Stimulated activated naive CD8-positive, alpha-beta T cell treated with anti-CD3 and anti-CD28 coated beads, Interleukin-15, Interleukin-2, amounts not matched to agents 100 U/mL and 50 U/mL, for 24 hours (primary cell): ENCODE results near the gene PTPN14.
A peak's percentile ranks its signal among the peaks of the same experiment; 100 is the strongest.

Experiments used
- ATAC-seq: fragments of 150-1000 bp; cut with Tn5 transposase; one replicate; pipeline ENCODE4 v1.10.0; 2021
- DNase-seq: peaks from one replicate; pipeline ENCODE4 v3.0.0; 2021

The PTPN14 gene

GRCh38 chr1:214363386-214363785 lies 188.0 kb downstream of the PTPN14 start:
- no peak for ATAC-seq
- DNase-seq = no peak

GRCh38 chr1:214362188-214362882 lies 189.1 kb downstream of the PTPN14 start:
- ATAC-seq (no peak), DNase-seq (no peak)

- ATAC-seq = no peak
- no peak for DNase-seq
Observed at GRCh38 chr1:214361636-214362035, 189.8 kb downstream of the PTPN14 start.

GRCh38 chr1:214360525-214361164 lies 190.8 kb downstream of the PTPN14 start:
- no peak for ATAC-seq
- no peak for DNase-seq

GRCh38 chr1:214360116-214360515 lies 191.3 kb downstream of the PTPN14 start:
- no peak for DNase-seq
- ATAC-seq = no peak

- no peak for DNase-seq
- no peak for ATAC-seq
Observed at GRCh38 chr1:214354440-214355148, 196.8 kb downstream of the PTPN14 start.

- DNase-seq = no peak
- no peak for ATAC-seq
Observed at GRCh38 chr1:214352838-214353237, 198.6 kb downstream of the PTPN14 start.

- DNase-seq (no peak), ATAC-seq (no peak)
Observed at GRCh38 chr1:214351551-214352277, 199.7 kb downstream of the PTPN14 start.

GRCh38 chr1:214349781-214350180 lies 201.6 kb downstream of the PTPN14 start:
- ATAC-seq (no peak), DNase-seq (no peak)

GRCh38 chr1:214349008-214349407 lies 202.4 kb downstream of the PTPN14 start:
- DNase-seq (no peak), ATAC-seq (no peak)

GRCh38 chr1:214344897-214345296 lies 206.5 kb downstream of the PTPN14 start:
- no peak for ATAC-seq
- no peak for DNase-seq

- ATAC-seq = no peak
- DNase-seq = no peak
Observed at GRCh38 chr1:214342525-214342924, 208.9 kb downstream of the PTPN14 start.

- no peak for DNase-seq
- ATAC-seq = no peak
Observed at GRCh38 chr1:214341932-214342331, 209.5 kb downstream of the PTPN14 start.

- no peak for ATAC-seq
- no peak for DNase-seq
Observed at GRCh38 chr1:214341459-214341858, 209.9 kb downstream of the PTPN14 start.

- ATAC-seq = no peak
Observed at GRCh38 chr1:214338212-214338611, 213.2 kb downstream of the PTPN14 start.

GRCh38 chr1:214337511-214337910 lies 213.9 kb downstream of the PTPN14 start:
- DNase-seq (no peak), ATAC-seq (no peak)

More at GRCh38 chr1:214338212-214338611, 213.2 kb downstream of the PTPN14 start:
- DNase-seq = no peak

GRCh38 chr1:214337015-214337414 lies 214.4 kb downstream of the PTPN14 start:
- ATAC-seq (no peak), DNase-seq (no peak)

- ATAC-seq (no peak), DNase-seq (no peak)
Observed at GRCh38 chr1:214335567-214335966, 215.8 kb downstream of the PTPN14 start.

GRCh38 chr1:214332946-214333798 lies 218.2 kb downstream of the PTPN14 start:
- DNase-seq (peak; percentile 63), ATAC-seq (peak; percentile 38)

- DNase-seq (peak; percentile 75), ATAC-seq (no peak)
Observed at GRCh38 chr1:214331827-214332423, 219.5 kb downstream of the PTPN14 start.

GRCh38 chr1:214331180-214331579 lies 220.2 kb downstream of the PTPN14 start:
- no peak for DNase-seq
- no peak for ATAC-seq
